HepG2 (cell line): ENCODE data around the gene LTC4S. TPM values are rescaled to one million over a fixed set of nuclear protein-coding genes. Genes with fewer than 3 reads are reported as not detected.
A peak's percentile ranks its signal among the peaks of the same experiment; 100 is the strongest.

Experiments
- EED ChIP-seq: sonication (generic); formaldehyde crosslinking; IDR thresholded peaks from 2 replicates; pipeline ENCODE4 v1.5.0; 2020; ENCODE audit warnings: mild to moderate bottlenecking, missing genetic modification reagents
- FOXK1 ChIP-seq: sonication (generic); formaldehyde crosslinking; IDR thresholded peaks from 2 replicates; pipeline ENCODE4 v1.4.0; 2020; ENCODE audit warnings: low read depth, missing genetic modification reagents, borderline replicate concordance
- GLI4 ChIP-seq: sonication (generic); formaldehyde crosslinking; IDR thresholded peaks from 2 replicates; pipeline ENCODE4 v1.5.1; 2020; ENCODE audit warnings: missing genetic modification reagents, mild to moderate bottlenecking, moderate library complexity, borderline replicate concordance
- HMGA1 ChIP-seq: sonication (generic); formaldehyde crosslinking; conservative IDR thresholded peaks from 2 replicates; pipeline ENCODE4 v1.4.0; 2020; ENCODE audit warnings: missing genetic modification reagents
- HNRNPL ChIP-seq: fragments of 200-400 bp; formaldehyde crosslinking; IDR thresholded peaks from 2 replicates; pipeline ENCODE4 v1.6.1; 2017; ENCODE audit warnings: mild to moderate bottlenecking, low read depth, low read length
- HOXD1 ChIP-seq: sonication (generic); formaldehyde crosslinking; IDR thresholded peaks from 2 replicates; pipeline ENCODE4 v1.5.0; 2020; ENCODE audit warnings: missing genetic modification reagents
- KDM6A ChIP-seq: IDR thresholded peaks from 2 replicates; pipeline ENCODE4 v1.6.1; 2016; ENCODE audit warnings: low read depth
- KMT2A ChIP-seq: sonication (generic); formaldehyde crosslinking; IDR thresholded peaks from 2 replicates; pipeline ENCODE4 v1.4.0; 2020; ENCODE audit warnings: missing genetic modification reagents
- MXD1 ChIP-seq: sonication (generic); formaldehyde crosslinking; IDR thresholded peaks from 2 replicates; pipeline ENCODE4 v1.4.0; 2020; ENCODE audit warnings: mild to moderate bottlenecking, missing genetic modification reagents
- MXI1 ChIP-seq: IDR thresholded peaks from 3 replicates; pipeline ENCODE4 v1.6.1; 2012; ENCODE audit warnings: low read depth, low read length, inconsistent platforms, borderline replicate concordance
- NR1H2 ChIP-seq: sonication (generic); formaldehyde crosslinking; IDR thresholded peaks from 2 replicates; pipeline ENCODE4 v1.8.1; 2022; ENCODE audit warnings: low read depth, missing genetic modification reagents, borderline replicate concordance
- THAP9 ChIP-seq: sonication (generic); formaldehyde crosslinking; IDR thresholded peaks from 2 replicates; pipeline ENCODE4; 2020; ENCODE audit warnings: missing genetic modification reagents, mild to moderate bottlenecking, borderline replicate concordance
- TOE1 ChIP-seq: sonication (generic); formaldehyde crosslinking; IDR thresholded peaks from 2 replicates; pipeline ENCODE4 v1.4.0; 2020; ENCODE audit warnings: mild to moderate bottlenecking, missing genetic modification reagents
- U2AF1 ChIP-seq: fragments of 200-400 bp; formaldehyde crosslinking; optimal IDR thresholded peaks from 2 replicates; pipeline ENCODE3; 2017; ENCODE audit warnings: mild to moderate bottlenecking, low read depth, low read length
- ZBTB20 ChIP-seq: sonication (generic); formaldehyde crosslinking; IDR thresholded peaks from 2 replicates; pipeline ENCODE4 v1.8.1; 2023; ENCODE audit warnings: missing genetic modification reagents, low read depth, mild to moderate bottlenecking, borderline replicate concordance
- ZNF274 ChIP-seq: sonication (generic); formaldehyde crosslinking; IDR thresholded peaks from 2 replicates; pipeline ENCODE4 v1.5.1; 2020; ENCODE audit warnings: mild to moderate bottlenecking, missing genetic modification reagents
- ZNF280B ChIP-seq: sonication (generic); formaldehyde crosslinking; IDR thresholded peaks from 2 replicates; pipeline ENCODE4 v1.5.0; 2020; ENCODE audit warnings: missing genetic modification reagents, mild to moderate bottlenecking, borderline replicate concordance
- ZNF451 ChIP-seq: sonication (generic); formaldehyde crosslinking; IDR thresholded peaks from 2 replicates; pipeline ENCODE4 v1.5.0; 2020; ENCODE audit warnings: mild to moderate bottlenecking, missing genetic modification reagents
- polyA plus RNA-seq, 8 experiments: library from polyadenylated mRNA; depleted of rRNA in 3 of 8; stranded (reverse) in 7 of 8; unstranded in 1 of 8; fragments of >200 nt; fragmentation: Illumina TruSeq in 4 of 8; extraction: Trizol in 4 of 8; gene quantifications; 2 replicates each; pipeline versions ENCODE4 v1.2.1 to v1.2.3, GENCODE V29; 2011 to 2016; ENCODE audit warnings: low read depth in 4 of 8, missing spikeins in 1 of 8, mixed read lengths in 1 of 8; ENCODE audit not compliant: insufficient read depth in 1 of 8
- total RNA-seq, 5 experiments: library from RNA; depleted of rRNA; stranded (reverse); fragments of >200 nt; fragmentation: Illumina TruSeq; extraction: Trizol; gene quantifications; 2 replicates each; pipeline ENCODE4 v1.2.3, GENCODE V29; 2016; ENCODE audit warnings: low read depth in 1 of 5
- TF ChIP-seq, protein P1 (sequence below): sonication (generic); formaldehyde crosslinking; IDR thresholded peaks from 2 replicates; pipeline ENCODE4 v1.9.0; 2022; ENCODE audit warnings: missing genetic modification reagents, mild to moderate bottlenecking, borderline replicate concordance
- TF ChIP-seq, protein P2 (sequence below): sonication (generic); formaldehyde crosslinking; IDR thresholded peaks from 2 replicates; pipeline ENCODE4 v1.8.0; 2022; ENCODE audit warnings: low read depth, missing genetic modification reagents
- TF ChIP-seq, protein P3 (sequence below): IDR thresholded peaks from 2 replicates; pipeline ENCODE4 v1.6.1; 2016; ENCODE audit warnings: missing compliant biosample characterization, missing genetic modification reagents, borderline replicate concordance

The LTC4S gene
- total and polyA plus RNA-seq, 2 of the 13 experiments (the other 11 are each of a cell fraction or from before 2014, with no cell fraction given), result 0.35 TPM; not detected in 1

DNA sequence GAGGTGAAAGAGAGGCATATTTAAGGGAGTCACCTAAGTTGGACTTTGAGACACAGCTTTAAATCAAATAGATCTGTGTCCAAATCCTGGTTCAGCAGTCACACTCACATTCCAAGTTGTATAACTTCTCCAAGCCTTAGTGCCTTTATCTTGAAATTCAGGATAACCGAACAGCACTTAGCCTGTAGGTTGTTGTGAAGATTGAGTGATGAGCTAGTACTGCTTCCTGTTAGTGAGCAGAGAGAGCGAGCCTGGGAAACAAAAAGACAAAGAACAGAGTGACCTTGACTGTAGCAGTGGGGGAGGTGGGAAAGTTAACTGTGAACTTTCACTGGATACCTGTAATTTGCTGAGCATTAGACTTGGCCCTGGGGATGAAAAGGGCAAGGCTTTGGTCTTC lies 38.8 kb upstream of the LTC4S start (continued):
- no peak for TF ChIP-seq THAP9 (CRISPR knock-in tag)
- TF ChIP-seq ZNF451 (CRISPR knock-in tag), result no peak
- TF ChIP-seq MXD1 (CRISPR knock-in tag), result no peak
- TF ChIP-seq, protein P1, sequence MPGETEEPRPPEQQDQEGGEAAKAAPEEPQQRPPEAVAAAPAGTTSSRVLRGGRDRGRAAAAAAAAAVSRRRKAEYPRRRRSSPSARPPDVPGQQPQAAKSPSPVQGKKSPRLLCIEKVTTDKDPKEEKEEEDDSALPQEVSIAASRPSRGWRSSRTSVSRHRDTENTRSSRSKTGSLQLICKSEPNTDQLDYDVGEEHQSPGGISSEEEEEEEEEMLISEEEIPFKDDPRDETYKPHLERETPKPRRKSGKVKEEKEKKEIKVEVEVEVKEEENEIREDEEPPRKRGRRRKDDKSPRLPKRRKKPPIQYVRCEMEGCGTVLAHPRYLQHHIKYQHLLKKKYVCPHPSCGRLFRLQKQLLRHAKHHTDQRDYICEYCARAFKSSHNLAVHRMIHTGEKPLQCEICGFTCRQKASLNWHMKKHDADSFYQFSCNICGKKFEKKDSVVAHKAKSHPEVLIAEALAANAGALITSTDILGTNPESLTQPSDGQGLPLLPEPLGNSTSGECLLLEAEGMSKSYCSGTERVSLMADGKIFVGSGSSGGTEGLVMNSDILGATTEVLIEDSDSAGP (CRISPR knock-in tag), result no peak
- no peak for TF ChIP-seq ZNF274 (CRISPR knock-in tag)
- TF ChIP-seq FOXK1, result no peak
- TF ChIP-seq KDM6A (CRISPR knock-in tag), result no peak; the same call in 1 of the 2 replicates
- TF ChIP-seq GLI4, result no peak
- no peak for TF ChIP-seq EED
- TF ChIP-seq HOXD1 (CRISPR knock-in tag), result no peak
- peak; percentile 24; the same call in 1 of the 2 replicates for TF ChIP-seq KMT2A (CRISPR knock-in tag)
- TF ChIP-seq, protein P2, sequence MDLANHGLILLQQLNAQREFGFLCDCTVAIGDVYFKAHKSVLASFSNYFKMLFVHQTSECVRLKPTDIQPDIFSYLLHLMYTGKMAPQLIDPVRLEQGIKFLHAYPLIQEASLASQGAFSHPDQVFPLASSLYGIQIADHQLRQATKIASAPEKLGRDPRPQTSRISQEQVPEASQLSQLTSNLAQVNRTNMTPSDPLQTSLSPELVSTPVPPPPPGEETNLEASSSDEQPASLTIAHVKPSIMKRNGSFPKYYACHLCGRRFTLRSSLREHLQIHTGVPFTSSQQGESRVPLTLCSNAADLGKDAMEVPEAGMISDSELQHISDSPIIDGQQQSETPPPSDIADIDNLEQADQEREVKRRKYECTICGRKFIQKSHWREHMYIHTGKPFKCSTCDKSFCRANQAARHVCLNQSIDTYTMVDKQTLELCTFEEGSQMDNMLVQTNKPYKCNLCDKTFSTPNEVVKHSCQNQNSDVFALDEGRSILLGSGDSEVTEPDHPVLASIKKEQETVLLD, result no peak
- no peak for TF ChIP-seq U2AF1
- no peak for TF ChIP-seq HNRNPL
- TF ChIP-seq NR1H2 (CRISPR knock-in tag), result no peak
- no peak for TF ChIP-seq TOE1 (CRISPR knock-in tag)
- TF ChIP-seq ZNF280B (CRISPR knock-in tag), result no peak
- TF ChIP-seq HMGA1 (CRISPR knock-in tag), result no peak
- TF ChIP-seq, protein P3, sequence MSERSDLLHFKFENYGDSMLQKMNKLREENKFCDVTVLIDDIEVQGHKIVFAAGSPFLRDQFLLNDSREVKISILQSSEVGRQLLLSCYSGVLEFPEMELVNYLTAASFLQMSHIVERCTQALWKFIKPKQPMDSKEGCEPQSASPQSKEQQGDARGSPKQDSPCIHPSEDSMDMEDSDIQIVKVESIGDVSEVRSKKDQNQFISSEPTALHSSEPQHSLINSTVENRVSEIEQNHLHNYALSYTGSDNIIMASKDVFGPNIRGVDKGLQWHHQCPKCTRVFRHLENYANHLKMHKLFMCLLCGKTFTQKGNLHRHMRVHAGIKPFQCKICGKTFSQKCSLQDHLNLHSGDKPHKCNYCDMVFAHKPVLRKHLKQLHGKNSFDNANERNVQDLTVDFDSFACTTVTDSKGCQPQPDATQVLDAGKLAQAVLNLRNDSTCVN (CRISPR knock-in tag), result no peak
- TF ChIP-seq ZBTB20 (CRISPR knock-in tag), result no peak
- no peak for TF ChIP-seq MXI1
